Smooth muscle cell (in vitro differentiated cells): Measurements from ENCODE around the gene CHTOP. TPM values are rescaled to one million over a fixed set of nuclear protein-coding genes. Genes with fewer than 3 reads are reported as not detected.
"Not testable (repeated sequence)": the region's sequence is repeated elsewhere in the genome, so short reads cannot be mapped to it uniquely, and the experiment has no call there.

Source experiments
- DNase-seq: peaks from one replicate; lab custom pipeline; 2025; ENCODE audit not compliant: unreplicated experiment; lab: John Stamatoyannopoulos, UW
- H2AFZ ChIP-seq: fragments of 200-600 bp; sonication (generic); 2 replicates; pipeline ENCODE4 v1.6.0; 2016; ENCODE audit warnings: antibody characterized with exemption, low read depth, mild to moderate bottlenecking
- H3F3A ChIP-seq: fragments of 200-600 bp; sonication (generic); 2 replicates; pipeline ENCODE4 v1.6.0; 2017; ENCODE audit warnings: antibody characterized with exemption, low read depth
- H3K27ac ChIP-seq: fragments of 200-600 bp; sonication (generic); 2 replicates; pipeline ENCODE4 v1.5.1; 2016; ENCODE audit warnings: low read depth, mild to moderate bottlenecking
- H3K27me3 ChIP-seq: fragments of 200-600 bp; sonication (generic); 2 replicates; pipeline ENCODE4 v1.6.1; 2016; ENCODE audit warnings: low read depth, mild to moderate bottlenecking
- H3K36me3 ChIP-seq: fragments of 200-600 bp; sonication (generic); 2 replicates; pipeline ENCODE4 v1.5.1; 2016; ENCODE audit warnings: low read depth
- H3K4me1 ChIP-seq: fragments of 200-600 bp; sonication (generic); 2 replicates; pipeline ENCODE4 v1.5.1; 2016; ENCODE audit warnings: low read depth
- H3K4me2 ChIP-seq: fragments of 200-600 bp; sonication (generic); 2 replicates; pipeline ENCODE4 v1.6.0; 2016; ENCODE audit warnings: mild to moderate bottlenecking
- H3K4me3 ChIP-seq: fragments of 200-600 bp; sonication (generic); 2 replicates; pipeline ENCODE4 v1.5.1; 2016; ENCODE audit warnings: mild to moderate bottlenecking
- H3K79me2 ChIP-seq: fragments of 200-600 bp; sonication (generic); 2 replicates; pipeline ENCODE4 v1.6.0; 2016; ENCODE audit warnings: low read depth, mild to moderate bottlenecking
- H3K9ac ChIP-seq: fragments of 200-600 bp; sonication (generic); 2 replicates; pipeline ENCODE4 v1.6.0; 2016; ENCODE audit warnings: low read depth
- H3K9me3 ChIP-seq: fragments of 200-600 bp; sonication (generic); replicated peaks from 2 replicates; pipeline ENCODE4 v1.5.1; 2016; ENCODE audit warnings: low read depth
- H4K20me1 ChIP-seq: fragments of 200-600 bp; sonication (generic); 2 replicates; pipeline ENCODE4 v1.6.0; 2016; ENCODE audit warnings: low read depth
- WGBS: methylation state at CpG from one replicate; pipeline ENCODE4 v1.1.7; 2016; ENCODE audit warnings: low lambda C conversion rate; 5-methylcytosine and 5-hydroxymethylcytosine counted together
- polyA plus RNA-seq: library from polyadenylated mRNA; unstranded; fragments of >200 nt; fragmentation: Nextera tagmentation; extraction: Ambion mirVana; gene quantifications from 2 replicates; pipeline ENCODE4 v1.2.1, GENCODE V29; 2016
- total RNA-seq: library from RNA; depleted of rRNA; stranded (reverse); fragments of >200 nt; gene quantifications from 2 replicates; pipeline ENCODE4 v1.2.3, GENCODE V29; 2014
- TF ChIP-seq, protein P1 (sequence below): fragments of 200-600 bp; sonication (generic); IDR thresholded peaks from 2 replicates; pipeline ENCODE4 v1.5.1; 2017; ENCODE audit warnings: borderline replicate concordance, mild to moderate bottlenecking, antibody characterized with exemption; ENCODE audit not compliant: insufficient read depth, poor library complexity, severe bottlenecking

The CHTOP gene
- total and polyA plus RNA-seq, 2 experiments from 2014 or later: 47.8 to 50.2 TPM

DNA sequence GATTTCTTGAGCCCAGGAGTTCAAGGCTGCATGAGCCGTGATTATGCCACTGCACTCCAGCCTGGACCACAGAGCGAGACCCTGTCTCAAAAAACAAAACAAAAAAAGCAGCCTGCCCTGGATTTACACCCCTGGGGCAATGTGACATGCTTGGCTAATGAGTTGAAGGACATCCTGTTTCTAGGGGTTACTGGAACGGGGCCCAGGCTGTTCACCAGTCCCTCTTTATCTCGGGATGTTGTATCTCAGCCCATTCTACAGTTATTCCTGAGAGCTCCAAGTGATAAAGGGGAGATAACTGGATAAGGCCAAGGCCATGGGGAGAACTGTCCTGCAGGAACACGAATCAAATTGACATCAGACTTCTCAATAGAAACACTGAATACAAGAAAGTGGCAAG lies 46.6 kb upstream of the CHTOP start:
- H3K9ac ChIP-seq: no peak overlapping the region
- no peak overlapping the region for H3K4me2 ChIP-seq
- no peaks in the 10 kb centered on the region for H3K9me3 ChIP-seq
- WGBS: 53% methylated on average over 5 of the region's 5 CpGs
- H3F3A ChIP-seq: no peaks in the 10 kb centered on the region
- DNase-seq: no peak
- no peaks in the 10 kb centered on the region for H3K36me3 ChIP-seq
- no peaks in the 10 kb centered on the region for H3K27me3 ChIP-seq
- no peak overlapping the region for H3K27ac ChIP-seq
- no peaks in the 10 kb centered on the region for H4K20me1 ChIP-seq
- TF ChIP-seq, protein P1, sequence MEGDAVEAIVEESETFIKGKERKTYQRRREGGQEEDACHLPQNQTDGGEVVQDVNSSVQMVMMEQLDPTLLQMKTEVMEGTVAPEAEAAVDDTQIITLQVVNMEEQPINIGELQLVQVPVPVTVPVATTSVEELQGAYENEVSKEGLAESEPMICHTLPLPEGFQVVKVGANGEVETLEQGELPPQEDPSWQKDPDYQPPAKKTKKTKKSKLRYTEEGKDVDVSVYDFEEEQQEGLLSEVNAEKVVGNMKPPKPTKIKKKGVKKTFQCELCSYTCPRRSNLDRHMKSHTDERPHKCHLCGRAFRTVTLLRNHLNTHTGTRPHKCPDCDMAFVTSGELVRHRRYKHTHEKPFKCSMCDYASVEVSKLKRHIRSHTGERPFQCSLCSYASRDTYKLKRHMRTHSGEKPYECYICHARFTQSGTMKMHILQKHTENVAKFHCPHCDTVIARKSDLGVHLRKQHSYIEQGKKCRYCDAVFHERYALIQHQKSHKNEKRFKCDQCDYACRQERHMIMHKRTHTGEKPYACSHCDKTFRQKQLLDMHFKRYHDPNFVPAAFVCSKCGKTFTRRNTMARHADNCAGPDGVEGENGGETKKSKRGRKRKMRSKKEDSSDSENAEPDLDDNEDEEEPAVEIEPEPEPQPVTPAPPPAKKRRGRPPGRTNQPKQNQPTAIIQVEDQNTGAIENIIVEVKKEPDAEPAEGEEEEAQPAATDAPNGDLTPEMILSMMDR: no peak
- H3K79me2 ChIP-seq: no peaks in the 10 kb centered on the region
- no peak overlapping the region for H2AFZ ChIP-seq
- no peak overlapping the region for H3K4me3 ChIP-seq
- H3K4me1 ChIP-seq: peaks cover 19% of the 10 kb centered on the region

DNA sequence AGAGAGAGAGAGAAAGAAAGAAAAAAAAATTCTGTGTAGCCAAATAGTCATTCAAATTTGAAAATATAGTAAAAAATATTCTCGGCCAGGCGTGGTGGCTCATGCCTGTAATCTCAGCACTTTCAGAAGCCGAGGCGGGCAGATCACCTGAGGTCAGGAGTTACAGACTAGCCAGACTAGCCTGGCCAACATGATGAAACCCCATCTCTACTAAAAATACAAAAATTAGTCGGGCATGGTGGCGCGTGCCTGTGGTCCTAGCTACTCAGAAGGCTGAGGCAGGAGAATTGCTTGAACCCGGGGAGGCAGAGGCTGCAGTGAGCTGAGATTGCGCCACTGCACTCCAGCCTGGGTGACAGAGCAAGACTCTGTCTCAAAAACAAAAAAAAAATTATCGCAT lies 45.8 kb upstream of the CHTOP start:
- not testable (repeated sequence) for H3K9me3 ChIP-seq, H3K9ac ChIP-seq, DNase-seq, H3K36me3 ChIP-seq, H3K79me2 ChIP-seq, H4K20me1 ChIP-seq, H3K27me3 ChIP-seq, H3K4me3 ChIP-seq, H3F3A ChIP-seq, H3K4me2 ChIP-seq, H2AFZ ChIP-seq, H3K27ac ChIP-seq
- peaks cover 19% of the 10 kb centered on the region for H3K4me1 ChIP-seq
- 91% methylated on average over 10 of the region's 10 CpGs for WGBS

DNA sequence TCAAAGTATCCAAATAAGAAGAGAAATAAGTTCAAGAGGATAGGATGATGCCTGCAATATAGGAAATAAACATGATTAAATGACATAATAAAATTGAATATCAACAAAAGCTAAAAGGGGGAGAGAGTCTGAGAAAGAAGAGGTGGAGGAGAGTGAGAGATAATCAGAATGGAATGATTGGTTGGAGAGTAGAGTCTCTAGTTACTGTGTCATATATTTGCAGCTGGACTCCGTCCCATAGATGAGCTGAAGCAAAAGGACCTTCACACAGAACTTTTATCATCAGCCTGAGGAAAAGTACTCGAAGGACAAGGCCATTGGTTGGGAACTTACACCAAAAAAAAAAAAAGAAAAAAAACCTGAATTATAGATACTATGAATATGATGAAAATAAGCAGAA lies 45.4 kb upstream of the CHTOP start:
- no peaks in the 10 kb centered on the region for H3F3A ChIP-seq
- no peak overlapping the region for H3K27ac ChIP-seq
- H3K4me2 ChIP-seq: no peak overlapping the region
- no peak overlapping the region for H3K9ac ChIP-seq
- H4K20me1 ChIP-seq: no peaks in the 10 kb centered on the region
- no peaks in the 10 kb centered on the region for H3K9me3 ChIP-seq
- TF ChIP-seq, protein P1: no peak
- WGBS: 91% methylated on average over 2 of the region's 2 CpGs
- H3K36me3 ChIP-seq: no peaks in the 10 kb centered on the region
- H3K4me3 ChIP-seq: no peak overlapping the region
- no peak for DNase-seq
- H3K27me3 ChIP-seq: no peaks in the 10 kb centered on the region
- H3K79me2 ChIP-seq: no peaks in the 10 kb centered on the region
- peaks cover 19% of the 10 kb centered on the region for H3K4me1 ChIP-seq
- no peak overlapping the region for H2AFZ ChIP-seq

DNA sequence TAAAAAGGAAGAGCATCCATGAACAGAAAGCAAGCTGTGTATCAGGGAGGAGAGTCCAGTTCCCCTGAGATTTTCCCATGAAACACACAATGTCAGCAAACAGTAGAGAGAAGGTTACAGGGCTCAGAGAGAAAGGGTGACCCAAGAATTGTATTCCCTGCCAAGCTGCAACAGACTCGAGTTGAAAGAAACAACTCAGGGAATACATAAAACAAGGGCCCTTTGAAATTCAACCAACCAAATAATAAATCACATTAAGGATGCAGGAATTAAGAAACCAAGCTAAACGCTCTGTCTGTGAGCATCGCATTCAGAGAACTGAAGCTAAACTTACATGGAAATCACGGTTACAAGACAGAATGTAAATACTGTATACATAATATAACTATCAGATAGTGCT lies 41.1 kb upstream of the CHTOP start:
- Histone ChIP-seq H3K36me3 (no peaks in the 10 kb centered on the region), H3K27me3 (no peaks in the 10 kb centered on the region), H3K4me1 (no peaks in the 10 kb centered on the region), H4K20me1 (no peaks in the 10 kb centered on the region), H3K4me3 (no peak overlapping the region), H3K4me2 (no peak overlapping the region), H3K9me3 (no peaks in the 10 kb centered on the region), H3K79me2 (no peaks in the 10 kb centered on the region), H3K9ac (no peak overlapping the region), H3K27ac (no peak overlapping the region), H3F3A (no peaks in the 10 kb centered on the region), H2AFZ (no peak overlapping the region)
- TF ChIP-seq, protein P1: no peak
- 87% methylated on average over 4 of the region's 4 CpGs for WGBS
- no peak for DNase-seq
